Stimulated activated CD8-positive, alpha-beta memory T cell treated with anti-CD3 and anti-CD28 coated beads, Interleukin-4, amount 100 ng/mL, for 1 hour (primary cell): Measurements from ENCODE around the gene SHB.
"Not testable (repeated sequence)": the region's sequence is repeated elsewhere in the genome, so short reads cannot be mapped to it uniquely, and the experiment has no call there.

Experiments used
- DNase-seq, 2 donors: peaks; one replicate each; pipeline ENCODE4 v3.0.0-alpha.2; 2020; ENCODE audit warnings: low read depth in 2 of 2, low spot score in 1 of 2

The SHB gene

GRCh38 chr9:37921168-37921510 is 147.9 kb downstream of the SHB start:
- DNase-seq, result no peak

GRCh38 chr9:37920471-37921167 is 148.4 kb downstream of the SHB start:
- DNase-seq, result no peak

GRCh38 chr9:37919956-37920335 is 149.1 kb downstream of the SHB start:
- no peak for DNase-seq

GRCh38 chr9:37919246-37919955 is 149.6 kb downstream of the SHB start:
- DNase-seq, result no peak

GRCh38 chr9:37918665-37919170 is 150.3 kb downstream of the SHB start:
- DNase-seq, result no peak

GRCh38 chr9:37917801-37918664 is 151.0 kb downstream of the SHB start:
- no peak for DNase-seq

- no peak for DNase-seq
These were observed 151.7 kb downstream of the SHB start for GRCh38 chr9:37917313-37917731.

GRCh38 chr9:37916471-37917312 is 152.3 kb downstream of the SHB start:
- no peak for DNase-seq

- DNase-seq, result no peak
These were observed 153.0 kb downstream of the SHB start for GRCh38 chr9:37915911-37916470.

- DNase-seq, result no peak
These were observed 154.2 kb downstream of the SHB start for GRCh38 chr9:37914701-37915358.

- no peak for DNase-seq
These were observed 154.9 kb downstream of the SHB start for GRCh38 chr9:37914154-37914551.

GRCh38 chr9:37913480-37914153 is 155.4 kb downstream of the SHB start:
- peak; percentile 59 to 72 for DNase-seq

- no peak for DNase-seq
These were observed 157.8 kb downstream of the SHB start for GRCh38 chr9:37911271-37911681.

- DNase-seq, result no peak
These were observed 158.8 kb downstream of the SHB start for GRCh38 chr9:37910271-37910670.

GRCh38 chr9:37909836-37910235 is 159.2 kb downstream of the SHB start:
- DNase-seq, result not testable (repeated sequence)

- no peak for DNase-seq
These were observed 159.7 kb downstream of the SHB start for GRCh38 chr9:37909326-37909725.

GRCh38 chr9:37908698-37909186 is 160.3 kb downstream of the SHB start:
- no peak for DNase-seq

GRCh38 chr9:37908283-37908682 is 160.7 kb downstream of the SHB start:
- no peak for DNase-seq
